Fibroblast of lung (primary cell): Measurements from ENCODE around the gene STARD4. TPM values are rescaled to one million over a fixed set of nuclear protein-coding genes. Genes with fewer than 3 reads are reported as not detected.
A peak's percentile ranks its signal among the peaks of the same experiment; 100 is the strongest.

ENCODE experiments used
- DNase-seq, 2 donors: peaks; one replicate each; pipeline versions ENCODE4 v3.0.0 to v3.0.0-alpha.2; 2010; ENCODE audit warnings: low read depth in 2 of 2
- H2AFZ ChIP-seq: 2 replicates; pipeline ENCODE4 v1.5.1; 2012; ENCODE audit warnings: low read length, control low read depth, inconsistent platforms
- H3K27ac ChIP-seq: 2 replicates; pipeline ENCODE4 v1.5.1; 2011; ENCODE audit warnings: low read length, control low read depth; ENCODE audit not compliant: insufficient read depth
- H3K27me3 ChIP-seq: 2 replicates; pipeline ENCODE4 v1.5.1; 2011; ENCODE audit warnings: mild to moderate bottlenecking, low read length; ENCODE audit not compliant: control insufficient read depth, insufficient read depth
- H3K36me3 ChIP-seq: 2 replicates; pipeline ENCODE4 v1.5.1; 2011; ENCODE audit warnings: low read length; ENCODE audit not compliant: control insufficient read depth, insufficient read depth
- H3K4me1 ChIP-seq: 2 replicates; pipeline ENCODE4 v1.5.1; 2011; ENCODE audit warnings: low read length; ENCODE audit not compliant: control insufficient read depth, insufficient read depth; ENCODE audit errors: extremely low read depth
- H3K4me2 ChIP-seq: 2 replicates; pipeline ENCODE4 v1.5.1; 2011; ENCODE audit warnings: low read length, control low read depth; ENCODE audit not compliant: insufficient read depth; ENCODE audit errors: extremely low read depth
- H3K4me3 ChIP-seq, 4 experiments: fragments of 200-600 bp in 1 of 4; sonication (generic) in 1 of 4; replicated peaks in 1 of 4; 2 replicates each; pipeline ENCODE4 v1.5.1; 2011 to 2016; ENCODE audit warnings: low read length in 4 of 4, low read depth in 3 of 4, mild to moderate bottlenecking in 3 of 4, control low read depth in 2 of 4, inconsistent platforms in 1 of 4, mixed read lengths in 1 of 4; ENCODE audit not compliant: insufficient read depth in 1 of 4; ENCODE audit errors: control extremely low read depth in 1 of 4
- H3K79me2 ChIP-seq: 2 replicates; pipeline ENCODE4 v1.5.1; 2012; ENCODE audit warnings: mild to moderate bottlenecking, low read length, inconsistent platforms; ENCODE audit not compliant: control insufficient read depth, insufficient read depth
- H3K9ac ChIP-seq: 2 replicates; pipeline ENCODE4 v1.5.1; 2011; ENCODE audit warnings: mild to moderate bottlenecking, low read length, control low read depth; ENCODE audit not compliant: insufficient read depth
- H3K9me3 ChIP-seq: 2 replicates; pipeline ENCODE4 v1.5.1; 2012; ENCODE audit warnings: low read depth, low read length; ENCODE audit not compliant: control insufficient read depth, insufficient read depth
- H4K20me1 ChIP-seq: 2 replicates; pipeline ENCODE4 v1.5.1; 2011; ENCODE audit warnings: low read length; ENCODE audit not compliant: control insufficient read depth, insufficient read depth; ENCODE audit errors: extremely low read depth
- CTCF ChIP-seq, 2 donors: IDR thresholded peaks in 1 of 2; conservative IDR thresholded peaks in 1 of 2; 1 replicate in 1 of 2; 2 replicates in 1 of 2; pipeline ENCODE4 v1.5.1; 2011 to 2012; ENCODE audit warnings: low read length in 2 of 2, control low read depth in 1 of 2, inconsistent platforms in 1 of 2, low read depth in 1 of 2, mild to moderate bottlenecking in 1 of 2
- EZH2 ChIP-seq: IDR thresholded peaks from 2 replicates; pipeline ENCODE4 v1.5.1; 2012; ENCODE audit warnings: low read length, control low read depth, mild to moderate bottlenecking; ENCODE audit errors: missing control alignments
- polyA plus RNA-seq, 2 donors: library from polyadenylated mRNA; depleted of rRNA in 1 of 2; stranded (reverse) in 1 of 2; unstranded in 1 of 2; fragments of >200 nt; gene quantifications; 2 replicates each; pipeline ENCODE4 v1.2.1, GENCODE V29; 2011 to 2012; ENCODE audit warnings: missing spikeins in 1 of 2
- total RNA-seq: library from RNA; depleted of rRNA; stranded (reverse); fragments of >200 nt; gene quantifications from 2 replicates; pipeline ENCODE4 v1.2.1, GENCODE V29; 2014

STARD4 gene
- total and polyA plus RNA-seq, 2 donors (not counting 1 experiment from before 2014, with no cell fraction given) = 74.6 to 154 TPM

- Histone ChIP-seq H4K20me1 (peaks cover 3% of the 10 kb centered on the region), H3K27ac (peak overlapping the region; percentile 90), H3K9ac (peak overlapping the region; percentile 63), H3K4me3 (peak overlapping the region; percentile 57 to 90 (median 86)), H3K9me3 (no peaks in the 10 kb centered on the region), H3K27me3 (no peaks in the 10 kb centered on the region), H3K79me2 (peaks cover 42% of the 10 kb centered on the region), H2AFZ (peak overlapping the region; percentile 86), H3K4me2 (peak overlapping the region; percentile 98), H3K4me1 (peaks cover 4% of the 10 kb centered on the region), H3K36me3 (no peaks in the 10 kb centered on the region)
- DNase-seq = no peak
- no peak for TF ChIP-seq EZH2
- TF ChIP-seq CTCF (conservative IDR thresholded peaks at IDR 0.05 in 1 of 2, IDR thresholded peaks at IDR 0.05 in 1 of 2; ENCODE audit: low read depth in 1 of 2, low read length in 2 of 2) = no peak
Observed at GRCh38 chr5:111513131-111513520, 791 bp upstream of the STARD4 start.

- H3K9me3 ChIP-seq = no peaks in the 10 kb centered on the region
- peak overlapping the region; percentile 64 for H3K4me2 ChIP-seq
- peak; percentile 47 to 48 for DNase-seq
- H2AFZ ChIP-seq = peak overlapping the region; percentile 72
- no peak for TF ChIP-seq CTCF (conservative IDR thresholded peaks at IDR 0.05 in 1 of 2, IDR thresholded peaks at IDR 0.05 in 1 of 2; ENCODE audit: low read depth in 1 of 2, low read length in 2 of 2)
- TF ChIP-seq EZH2 = no peak
- peaks cover 54% of the 10 kb centered on the region for H3K79me2 ChIP-seq
- no peaks in the 10 kb centered on the region for H3K27me3 ChIP-seq
- H3K36me3 ChIP-seq = no peaks in the 10 kb centered on the region
- peaks cover 4% of the 10 kb centered on the region for H3K4me1 ChIP-seq
- H3K9ac ChIP-seq = peak overlapping the region; percentile 95
- peak overlapping the region; percentile 84 to 92 (median 88) for H3K4me3 ChIP-seq
- H4K20me1 ChIP-seq = peaks cover 3% of the 10 kb centered on the region
- H3K27ac ChIP-seq = peak overlapping the region; percentile 90
Observed at GRCh38 chr5:111511831-111512374, 432 bp downstream of the STARD4 start.

- Histone ChIP-seq H3K4me3 (peak overlapping the region; percentile 84 to 92 (median 88)), H3K4me2 (peak overlapping the region; percentile 64), H3K27me3 (no peaks in the 10 kb centered on the region), H3K36me3 (no peaks in the 10 kb centered on the region), H3K4me1 (peaks cover 4% of the 10 kb centered on the region), H2AFZ (no peak overlapping the region), H3K9me3 (no peaks in the 10 kb centered on the region), H3K79me2 (peaks cover 60% of the 10 kb centered on the region), H3K27ac (peak overlapping the region; percentile 90), H3K9ac (peak overlapping the region; percentile 95), H4K20me1 (peaks cover 3% of the 10 kb centered on the region)
- no peak for TF ChIP-seq CTCF (conservative IDR thresholded peaks at IDR 0.05 in 1 of 2, IDR thresholded peaks at IDR 0.05 in 1 of 2; ENCODE audit: low read depth in 1 of 2, low read length in 2 of 2)
- no peak for TF ChIP-seq EZH2
- peak; percentile 34 to 49 for DNase-seq
Observed at GRCh38 chr5:111511174-111511830, 1.0 kb downstream of the STARD4 start.
